Measurements from ENCODE around the gene FBXL5.

GRCh38 chr4:15577508-15577907 is 77.6 kb downstream of the FBXL5 start:
- TF ChIP-seq CTCF (IDR thresholded peaks at IDR 0.05) (no peak), ZFX (IDR thresholded peaks at IDR 0.05; ENCODE audit: borderline replicate concordance) (no peak)
